CD14-positive monocyte (primary cell): Measurements from ENCODE around the gene BCL3. TPM values are rescaled to one million over a fixed set of nuclear protein-coding genes. Genes with fewer than 3 reads are reported as not detected.

Source experiments
- DNase-seq, 3 donors: peaks; one replicate each; pipeline ENCODE4 v3.0.0-alpha.2; 2011 to 2022
- H2AFZ ChIP-seq: 2 replicates; pipeline ENCODE4 v1.6.0; 2012; ENCODE audit warnings: mild to moderate bottlenecking, low read depth, low read length, inconsistent platforms; ENCODE audit not compliant: insufficient read depth, poor library complexity, severe bottlenecking
- H3K27ac ChIP-seq, 2 donors: 1 replicate in 1 of 2; 2 replicates in 1 of 2; pipeline ENCODE4 v1.5.1; 2012 to 2013; ENCODE audit warnings: low read length in 2 of 2, control low read depth in 1 of 2, inconsistent platforms in 1 of 2, low read depth in 1 of 2, mild to moderate bottlenecking in 1 of 2
- H3K27me3 ChIP-seq, 2 donors: one replicate each; pipeline versions ENCODE4 v1.6.0 to v1.6.1; 2011 to 2013; ENCODE audit warnings: low read length in 2 of 2; ENCODE audit not compliant: control insufficient read depth in 2 of 2, insufficient read depth in 2 of 2
- H3K36me3 ChIP-seq, 2 donors: replicated peaks in 1 of 2; 1 replicate in 1 of 2; 2 replicates in 1 of 2; pipeline versions ENCODE4 v1.5.1 to v1.6.1; 2012 to 2013; ENCODE audit warnings: low read length in 2 of 2, control low read depth in 1 of 2, inconsistent platforms in 1 of 2, mild to moderate bottlenecking in 1 of 2; ENCODE audit not compliant: insufficient read depth in 2 of 2, control insufficient read depth in 1 of 2
- H3K4me1 ChIP-seq, 2 donors: 1 replicate in 1 of 2; 2 replicates in 1 of 2; pipeline versions ENCODE4 v1.5.1 to v1.6.1; 2012 to 2013; ENCODE audit warnings: low read length in 2 of 2, control low read depth in 1 of 2, inconsistent platforms in 1 of 2, mild to moderate bottlenecking in 1 of 2, moderate library complexity in 1 of 2; ENCODE audit not compliant: insufficient read depth in 2 of 2, control insufficient read depth in 1 of 2
- H3K4me2 ChIP-seq: replicated peaks from 2 replicates; pipeline ENCODE3; 2012; ENCODE audit warnings: low read length, moderate library complexity, mild to moderate bottlenecking; ENCODE audit not compliant: poor library complexity, severe bottlenecking; ENCODE audit errors: extremely low read depth
- H3K4me3 ChIP-seq, 3 experiments: fragments of 200-600 bp in 1 of 3; sonication (generic) in 1 of 3; replicated peaks in 1 of 3; 1 replicate in 2 of 3; 2 replicates in 1 of 3; pipeline ENCODE4 v1.5.1; 2011 to 2013; ENCODE audit warnings: low read length in 3 of 3, mild to moderate bottlenecking in 3 of 3, control low read depth in 2 of 3, low read depth in 2 of 3, inconsistent platforms in 1 of 3, moderate library complexity in 1 of 3
- H3K79me2 ChIP-seq: 2 replicates; pipeline ENCODE4 v1.6.0; 2012; ENCODE audit warnings: mild to moderate bottlenecking, control low read depth, inconsistent platforms, low read length, moderate library complexity; ENCODE audit not compliant: insufficient read depth
- H3K9ac ChIP-seq: 2 replicates; pipeline ENCODE4 v1.6.0; 2017; ENCODE audit warnings: low read length, mild to moderate bottlenecking; ENCODE audit not compliant: insufficient read depth, poor library complexity, severe bottlenecking
- H3K9me3 ChIP-seq, 2 donors: replicated peaks in 1 of 2; 1 replicate in 1 of 2; 2 replicates in 1 of 2; pipeline versions ENCODE4 v1.5.1 to v1.6.1; 2012 to 2013; ENCODE audit warnings: low read length in 2 of 2, control low read depth in 1 of 2; ENCODE audit not compliant: control insufficient read depth in 1 of 2, insufficient read depth in 1 of 2
- H4K20me1 ChIP-seq: 2 replicates; pipeline ENCODE4 v1.6.0; 2012; ENCODE audit warnings: mild to moderate bottlenecking, low read length, control low read depth, moderate library complexity; ENCODE audit not compliant: insufficient read depth
- H3K27ac Mint-ChIP-seq, 7 donors: one replicate each; pipeline ENCODE4 v1.8.0; 2020; ENCODE audit warnings: mild to moderate bottlenecking in 7 of 7, mixed read lengths in 7 of 7, moderate library complexity in 6 of 7, inconsistent platforms in 2 of 7
- H3K27me3 Mint-ChIP-seq, 3 donors: one replicate each; pipeline ENCODE4 v1.8.0; 2021 to 2022; ENCODE audit warnings: low read depth in 3 of 3, mild to moderate bottlenecking in 3 of 3, mixed read lengths in 3 of 3, moderate library complexity in 3 of 3, inconsistent platforms in 1 of 3
- H3K36me3 Mint-ChIP-seq, 2 donors: one replicate each; pipeline ENCODE4 v1.8.0; 2020; ENCODE audit warnings: mixed read lengths in 2 of 2, inconsistent platforms in 1 of 2, mild to moderate bottlenecking in 1 of 2
- H3K4me1 Mint-ChIP-seq: one replicate; pipeline ENCODE4 v1.8.0; 2020; ENCODE audit warnings: mild to moderate bottlenecking, mixed read lengths
- H3K4me3 Mint-ChIP-seq, 2 donors: one replicate each; pipeline ENCODE4 v1.8.0; 2020; ENCODE audit warnings: mild to moderate bottlenecking in 2 of 2, mixed read lengths in 2 of 2, moderate library complexity in 1 of 2
- H3K9me3 Mint-ChIP-seq, 7 donors: one replicate each; pipeline ENCODE4 v1.8.0; 2020 to 2022; ENCODE audit warnings: mixed read lengths in 7 of 7, mild to moderate bottlenecking in 6 of 7, moderate library complexity in 6 of 7, inconsistent platforms in 2 of 7
- CTCF ChIP-seq: fragments of 200-600 bp; IDR thresholded peaks from one replicate; pipeline ENCODE4 v1.8.0; 2022; ENCODE audit warnings: antibody characterized with exemption, mild to moderate bottlenecking
- WGBS: methylation state at CpG from one replicate; pipeline ENCODE4 v1.1.5; 2013; ENCODE audit warnings: missing lambda C conversion rate; ENCODE audit not compliant: insufficient coverage; 5-methylcytosine and 5-hydroxymethylcytosine counted together
- intact Hi-C, 2 donors: fragments of 100-400 bp; cut with micrococcal nuclease; formaldehyde crosslinking; loops; one replicate each; pipeline versions ENCODE4 v1.15.0 to v1.15.1; 2023
- polyA plus RNA-seq, 3 donors: library from polyadenylated mRNA; depleted of rRNA in 1 of 3; unstranded in 2 of 3; stranded (reverse) in 1 of 3; fragments of 300-500 nt in 2 of 3; fragments of >200 nt in 1 of 3; fragmentation: Illumina TruSeq in 2 of 3; gene quantifications; 1 replicate in 2 of 3; 2 replicates in 1 of 3; pipeline ENCODE4 v1.2.3, GENCODE V29; 2012 to 2021

BCL3 gene
- polyA plus RNA-seq, 3 donors: 18.7 to 160 (median 23.1) TPM

- peaks cover 64% of the 10 kb centered on the region for H3K4me1 Mint-ChIP-seq
- no peak for DNase-seq
- H3K27ac Mint-ChIP-seq: peak overlapping the region in 2 of 7 donors; percentile 37 to 53
- no peaks in the 10 kb centered on the region for H3K27me3 ChIP-seq
- no peaks in the 10 kb centered on the region for H3K79me2 ChIP-seq
- no peaks in the 10 kb centered on the region for H3K9me3 ChIP-seq
- WGBS: 67% methylated on average over 1 of the region's 5 CpGs
- no peak overlapping the region for H3K4me3 Mint-ChIP-seq
- peaks cover 0 to 2% of the 10 kb centered on the region in 2 donors for H3K36me3 Mint-ChIP-seq
- no peak overlapping the region for H3K4me2 ChIP-seq
- H3K27me3 Mint-ChIP-seq: peaks cover 2% of the 10 kb centered on the region in 3 donors
- no peak overlapping the region for H2AFZ ChIP-seq
- H3K4me1 ChIP-seq: peaks cover 65 to 74% of the 10 kb centered on the region in 2 donors
- no peak overlapping the region for H3K9ac ChIP-seq
- no peaks in the 10 kb centered on the region for H4K20me1 ChIP-seq
- H3K27ac ChIP-seq: no peak overlapping the region
- no peak overlapping the region for H3K4me3 ChIP-seq
- no peak for TF ChIP-seq CTCF
- peaks cover 0 to 5% (median 0%) of the 10 kb centered on the region in 7 donors for H3K9me3 Mint-ChIP-seq
- H3K36me3 ChIP-seq: no peaks in the 10 kb centered on the region
- intact Hi-C loops: loop anchor here in 1 of 2 donors (5.0 kb wide), 1 partner anchor 48 kb away; no protein-coding TSS in a partner anchor
Observed at GRCh38 chr19:44735011-44735410, 13.5 kb upstream of the BCL3 start.

- Histone ChIP-seq H3K4me2 (peak overlapping the region; percentile 11), H4K20me1 (no peaks in the 10 kb centered on the region), H3K4me1 (peaks cover 83 to 91% of the 10 kb centered on the region in 2 donors), H3K27ac (peak overlapping the region; percentile 81 to 88), H3K79me2 (no peaks in the 10 kb centered on the region), H3K4me3 (no peak overlapping the region), H2AFZ (no peak overlapping the region), H3K9ac (peak overlapping the region; percentile 51), H3K9me3 (no peaks in the 10 kb centered on the region), H3K36me3 (no peaks in the 10 kb centered on the region), H3K27me3 (no peaks in the 10 kb centered on the region)
- intact Hi-C loops: loop anchor here in 1 of 2 donors (2.0 to 5.0 kb wide), 2 partner anchors 13 to 50 kb away; no protein-coding TSS in a partner anchor
- Mint-ChIP-seq H3K9me3 (peaks cover 0 to 5% (median 0%) of the 10 kb centered on the region in 7 donors), H3K36me3 (no peaks in the 10 kb centered on the region), H3K27me3 (peaks cover 0 to 2% (median 0%) of the 10 kb centered on the region in 3 donors), H3K4me1 (peaks cover 78% of the 10 kb centered on the region), H3K27ac (peak overlapping the region; percentile 88 to 97 (median 94)), H3K4me3 (peak overlapping the region; percentile 30 to 34)
- no peak for TF ChIP-seq CTCF
- peak in 2 of 3 donors; percentile 42 to 50 for DNase-seq
- WGBS: 37% methylated on average over 7 of the region's 13 CpGs
Observed at GRCh38 chr19:44737238-44738071, 11.1 kb upstream of the BCL3 start.
